Liver (tissue), 3 donors: ENCODE data around the gene PCDH12.

ENCODE experiments used
- FOXA1 ChIP-seq: IDR thresholded peaks from 2 replicates; pipeline ENCODE4 v1.6.1; 2016; ENCODE audit warnings: antibody characterized with exemption
- JUND ChIP-seq, 2 donors: IDR thresholded peaks; 2 replicates each; pipeline ENCODE4 v1.6.1; 2016; ENCODE audit warnings: antibody characterized with exemption in 2 of 2
- RXRA ChIP-seq, 2 donors: IDR thresholded peaks; 2 replicates each; pipeline ENCODE4 v1.6.1; 2017 to 2018; ENCODE audit warnings: antibody characterized with exemption in 2 of 2, mild to moderate bottlenecking in 1 of 2
- SP1 ChIP-seq: IDR thresholded peaks from 2 replicates; pipeline ENCODE4 v1.6.1; 2018; ENCODE audit warnings: antibody characterized with exemption, mild to moderate bottlenecking
- YY1 ChIP-seq: IDR thresholded peaks from 2 replicates; pipeline ENCODE4 v1.6.1; 2016; ENCODE audit warnings: antibody characterized with exemption, mild to moderate bottlenecking
- TF ChIP-seq, protein P1 (sequence below): fragments of 150-350 bp; IDR thresholded peaks from 2 replicates; pipeline ENCODE4 v1.5.1; 2017; ENCODE audit warnings: improper control_type of control experiment, low read depth, low read length; ENCODE audit not compliant: missing input control
- TF ChIP-seq, protein P2 (sequence below): IDR thresholded peaks from 2 replicates; pipeline ENCODE4 v1.6.1; 2016; ENCODE audit warnings: antibody characterized with exemption, mild to moderate bottlenecking
- donor health status: healthy.
- donor health status: healthy.

GRCh38 chr5:142000173-142000572 lies 42.2 kb upstream of the PCDH12 start:
- TF ChIP-seq, protein P1, sequence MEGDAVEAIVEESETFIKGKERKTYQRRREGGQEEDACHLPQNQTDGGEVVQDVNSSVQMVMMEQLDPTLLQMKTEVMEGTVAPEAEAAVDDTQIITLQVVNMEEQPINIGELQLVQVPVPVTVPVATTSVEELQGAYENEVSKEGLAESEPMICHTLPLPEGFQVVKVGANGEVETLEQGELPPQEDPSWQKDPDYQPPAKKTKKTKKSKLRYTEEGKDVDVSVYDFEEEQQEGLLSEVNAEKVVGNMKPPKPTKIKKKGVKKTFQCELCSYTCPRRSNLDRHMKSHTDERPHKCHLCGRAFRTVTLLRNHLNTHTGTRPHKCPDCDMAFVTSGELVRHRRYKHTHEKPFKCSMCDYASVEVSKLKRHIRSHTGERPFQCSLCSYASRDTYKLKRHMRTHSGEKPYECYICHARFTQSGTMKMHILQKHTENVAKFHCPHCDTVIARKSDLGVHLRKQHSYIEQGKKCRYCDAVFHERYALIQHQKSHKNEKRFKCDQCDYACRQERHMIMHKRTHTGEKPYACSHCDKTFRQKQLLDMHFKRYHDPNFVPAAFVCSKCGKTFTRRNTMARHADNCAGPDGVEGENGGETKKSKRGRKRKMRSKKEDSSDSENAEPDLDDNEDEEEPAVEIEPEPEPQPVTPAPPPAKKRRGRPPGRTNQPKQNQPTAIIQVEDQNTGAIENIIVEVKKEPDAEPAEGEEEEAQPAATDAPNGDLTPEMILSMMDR, result no peak
- TF ChIP-seq SP1 (no peak), YY1 (no peak), RXRA (IDR thresholded peaks at IDR 0.05) (no peak), JUND (IDR thresholded peaks at IDR 0.05) (no peak), FOXA1 (no peak)
- TF ChIP-seq, protein P2, sequence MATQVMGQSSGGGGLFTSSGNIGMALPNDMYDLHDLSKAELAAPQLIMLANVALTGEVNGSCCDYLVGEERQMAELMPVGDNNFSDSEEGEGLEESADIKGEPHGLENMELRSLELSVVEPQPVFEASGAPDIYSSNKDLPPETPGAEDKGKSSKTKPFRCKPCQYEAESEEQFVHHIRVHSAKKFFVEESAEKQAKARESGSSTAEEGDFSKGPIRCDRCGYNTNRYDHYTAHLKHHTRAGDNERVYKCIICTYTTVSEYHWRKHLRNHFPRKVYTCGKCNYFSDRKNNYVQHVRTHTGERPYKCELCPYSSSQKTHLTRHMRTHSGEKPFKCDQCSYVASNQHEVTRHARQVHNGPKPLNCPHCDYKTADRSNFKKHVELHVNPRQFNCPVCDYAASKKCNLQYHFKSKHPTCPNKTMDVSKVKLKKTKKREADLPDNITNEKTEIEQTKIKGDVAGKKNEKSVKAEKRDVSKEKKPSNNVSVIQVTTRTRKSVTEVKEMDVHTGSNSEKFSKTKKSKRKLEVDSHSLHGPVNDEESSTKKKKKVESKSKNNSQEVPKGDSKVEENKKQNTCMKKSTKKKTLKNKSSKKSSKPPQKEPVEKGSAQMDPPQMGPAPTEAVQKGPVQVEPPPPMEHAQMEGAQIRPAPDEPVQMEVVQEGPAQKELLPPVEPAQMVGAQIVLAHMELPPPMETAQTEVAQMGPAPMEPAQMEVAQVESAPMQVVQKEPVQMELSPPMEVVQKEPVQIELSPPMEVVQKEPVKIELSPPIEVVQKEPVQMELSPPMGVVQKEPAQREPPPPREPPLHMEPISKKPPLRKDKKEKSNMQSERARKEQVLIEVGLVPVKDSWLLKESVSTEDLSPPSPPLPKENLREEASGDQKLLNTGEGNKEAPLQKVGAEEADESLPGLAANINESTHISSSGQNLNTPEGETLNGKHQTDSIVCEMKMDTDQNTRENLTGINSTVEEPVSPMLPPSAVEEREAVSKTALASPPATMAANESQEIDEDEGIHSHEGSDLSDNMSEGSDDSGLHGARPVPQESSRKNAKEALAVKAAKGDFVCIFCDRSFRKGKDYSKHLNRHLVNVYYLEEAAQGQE, result no peak
